HG02623 (cell line): ENCODE data around the gene CTNNA2.
"Not testable (repeated sequence)": the region's sequence is repeated elsewhere in the genome, so short reads cannot be mapped to it uniquely, and the experiment has no call there.

Experiments
- ATAC-seq: cut with Tn5 transposase; IDR thresholded peaks from one replicate; pipeline ENCODE4 v1.9.1; 2021; ENCODE audit warnings: moderate library complexity; ENCODE audit not compliant: unreplicated experiment

Gene CTNNA2

DNA sequence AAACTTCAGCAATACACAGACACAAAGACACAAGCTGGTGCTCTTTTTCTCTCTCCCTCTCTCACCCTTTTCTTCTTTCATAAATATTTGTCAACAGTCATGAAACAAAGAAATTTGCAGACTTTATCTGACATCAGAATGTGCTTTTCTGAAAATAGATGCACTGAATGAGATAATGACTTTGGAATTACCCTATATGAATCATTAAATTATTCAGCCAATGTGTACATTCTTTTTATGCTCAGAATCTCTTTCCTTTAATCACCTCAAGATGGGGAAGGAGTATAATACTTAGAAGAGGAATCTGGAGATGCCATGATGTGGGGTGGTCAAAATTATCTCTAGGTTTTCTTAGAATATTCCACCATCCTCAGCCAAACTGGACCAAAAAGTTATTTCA lies 501.8 kb downstream of the CTNNA2 start:
- ATAC-seq = no peak

DNA sequence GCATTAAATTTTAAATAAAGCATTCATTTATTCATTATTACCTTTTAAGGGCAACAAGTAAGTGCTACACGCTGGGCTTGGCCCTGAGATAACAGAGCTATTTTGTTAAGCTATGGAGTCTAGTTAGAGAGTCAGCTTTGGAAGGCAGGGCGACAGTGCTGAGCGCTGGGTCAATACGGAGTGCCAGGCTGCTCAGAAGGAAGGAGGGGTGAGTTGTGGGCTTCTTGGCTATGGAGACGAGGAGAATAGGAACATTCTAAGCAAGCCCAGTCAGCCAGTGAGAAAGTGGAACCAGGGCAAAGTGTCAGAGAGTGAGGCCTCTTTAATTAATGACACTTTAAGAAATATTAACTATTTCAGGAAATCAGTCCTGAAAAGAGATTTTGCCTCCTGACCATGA lies 503.3 kb downstream of the CTNNA2 start:
- ATAC-seq = no peak

GRCh38 chr2:80019571-80020460 lies 507.0 kb downstream of the CTNNA2 start:
- no peak for ATAC-seq

GRCh38 chr2:80022018-80022417 lies 509.2 kb downstream of the CTNNA2 start:
- ATAC-seq = no peak

- ATAC-seq = no peak
Observed at GRCh38 chr2:80026040-80026729, 513.3 kb downstream of the CTNNA2 start.

GRCh38 chr2:80028051-80028450 lies 515.2 kb downstream of the CTNNA2 start:
- ATAC-seq = no peak

- no peak for ATAC-seq
Observed at GRCh38 chr2:80028584-80028983, 515.7 kb downstream of the CTNNA2 start.

DNA sequence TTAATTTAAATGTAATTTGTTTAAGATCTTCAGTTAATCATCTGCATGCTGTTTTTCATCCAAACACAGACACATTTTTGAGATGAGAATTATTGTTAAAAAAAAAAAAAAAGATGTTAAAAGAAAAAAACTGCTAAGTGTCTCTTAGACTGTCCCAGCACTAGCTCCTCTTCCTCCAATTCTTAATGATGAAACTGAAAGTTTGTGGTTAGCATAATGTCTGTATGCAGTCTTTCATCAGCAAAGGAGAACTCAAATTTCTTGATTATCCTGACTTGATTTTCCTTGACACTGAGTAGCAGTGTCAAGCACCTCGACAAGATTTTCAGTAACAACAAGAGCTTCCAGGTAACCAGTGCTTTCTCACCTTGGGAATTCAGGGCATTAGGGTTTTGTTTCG lies 517.3 kb downstream of the CTNNA2 start:
- ATAC-seq = no peak

- ATAC-seq = not testable (repeated sequence)
Observed at GRCh38 chr2:80032684-80033083, 519.8 kb downstream of the CTNNA2 start.

GRCh38 chr2:80035749-80036285 lies 523.0 kb downstream of the CTNNA2 start:
- no peak for ATAC-seq

GRCh38 chr2:80037310-80037709 lies 524.5 kb downstream of the CTNNA2 start:
- no peak for ATAC-seq

GRCh38 chr2:80040226-80040625 lies 527.4 kb downstream of the CTNNA2 start:
- ATAC-seq = no peak

DNA sequence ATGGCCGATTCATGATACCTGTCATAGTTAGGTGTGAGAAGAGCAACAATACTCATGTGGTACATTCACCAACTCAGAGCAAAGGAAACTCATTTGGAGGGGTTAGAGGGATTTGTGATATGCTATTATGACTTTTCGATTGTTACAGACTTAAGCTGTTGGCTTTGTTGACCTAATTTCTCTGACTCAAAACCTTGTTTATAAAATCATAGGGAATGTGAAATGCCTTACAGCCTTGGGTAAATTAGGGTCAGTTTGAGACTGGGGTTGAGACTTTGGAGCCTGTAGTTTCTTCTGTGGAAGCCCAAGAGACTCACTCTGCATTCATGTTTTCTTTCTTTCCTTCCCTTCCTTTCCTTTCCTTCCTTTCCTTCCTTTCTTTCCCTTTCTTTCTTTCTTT lies 529.8 kb downstream of the CTNNA2 start:
- no peak for ATAC-seq

DNA sequence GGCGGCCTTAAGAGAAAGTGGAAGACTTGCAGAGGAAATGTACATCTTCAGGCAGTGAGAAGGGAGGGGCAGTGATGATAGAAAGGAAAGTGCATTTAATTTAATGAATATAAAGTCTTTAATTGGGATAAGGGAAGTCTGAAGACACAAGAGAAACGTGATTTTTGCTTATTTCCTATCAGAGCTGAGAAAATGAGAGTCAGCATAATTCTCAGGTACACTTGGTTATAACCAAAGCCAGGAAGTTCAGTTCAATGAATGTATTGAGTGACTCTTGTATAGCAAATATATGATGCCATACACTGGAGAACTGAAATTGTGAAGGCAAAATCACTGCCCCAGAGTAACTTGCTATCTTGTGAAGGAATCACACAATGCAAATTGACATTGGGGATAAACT lies 535.4 kb downstream of the CTNNA2 start:
- ATAC-seq = no peak

- no peak for ATAC-seq
Observed at GRCh38 chr2:80050246-80050645, 537.4 kb downstream of the CTNNA2 start.

DNA sequence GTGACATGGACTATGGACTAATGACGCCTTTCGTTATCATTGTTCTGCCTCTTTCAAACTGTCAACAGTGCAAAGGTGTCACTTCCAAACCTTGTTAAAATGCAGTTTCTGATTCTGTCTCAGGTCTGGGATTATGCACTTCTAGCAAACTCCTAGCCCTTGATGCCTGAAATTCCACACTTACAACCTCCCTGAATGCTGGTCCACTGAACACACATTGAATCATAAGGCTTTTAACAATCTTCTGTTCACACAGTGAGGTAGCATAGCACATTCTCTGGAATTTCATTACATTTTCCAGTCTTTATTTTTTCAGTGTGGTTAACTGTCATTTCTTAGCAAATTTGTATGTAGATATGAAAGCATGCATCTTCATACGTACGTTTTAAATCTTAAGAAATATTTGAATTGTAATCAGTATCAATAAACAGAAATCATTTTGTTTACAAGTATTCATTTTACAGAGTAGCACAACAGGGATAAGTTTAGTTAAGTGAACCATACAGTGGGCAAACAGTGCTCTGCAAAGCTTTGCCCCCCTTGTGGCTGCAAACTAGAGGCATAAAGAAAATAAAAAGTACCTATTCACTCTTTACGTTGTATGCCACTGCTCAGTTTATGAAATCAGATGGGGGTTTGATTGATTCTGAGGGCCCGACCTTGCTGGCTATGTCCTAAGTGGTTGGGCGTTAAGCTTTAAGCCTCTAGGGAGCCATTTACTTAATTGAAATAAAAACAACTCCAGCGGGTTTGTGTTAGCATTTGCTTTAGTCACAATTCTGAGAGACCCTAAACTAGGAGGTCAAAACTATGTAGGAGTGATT lies 540.9 kb downstream of the CTNNA2 start:
- no peak for ATAC-seq

DNA sequence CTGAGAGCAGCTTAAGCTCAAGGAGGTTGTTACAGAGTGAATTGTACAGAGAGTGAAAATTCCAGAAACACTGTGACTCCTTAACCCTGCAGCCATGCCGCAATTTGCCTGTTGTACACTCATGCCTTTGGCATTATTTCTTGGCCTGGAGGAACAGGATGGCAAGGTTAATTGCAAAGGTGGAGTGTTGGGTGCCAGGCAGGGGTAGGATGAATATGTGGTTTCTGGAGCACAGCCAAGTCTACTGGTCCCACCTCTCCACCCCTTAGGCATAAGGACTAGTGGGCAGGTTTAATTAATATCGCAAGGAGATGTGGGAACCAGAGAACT lies 541.5 kb downstream of the CTNNA2 start:
- ATAC-seq = no peak

- ATAC-seq = no peak
Observed at GRCh38 chr2:80057956-80058355, 545.1 kb downstream of the CTNNA2 start.

- no peak for ATAC-seq
Observed at GRCh38 chr2:80058562-80058961, 545.7 kb downstream of the CTNNA2 start.

- ATAC-seq = no peak
Observed at GRCh38 chr2:80059447-80059846, 546.6 kb downstream of the CTNNA2 start.

DNA sequence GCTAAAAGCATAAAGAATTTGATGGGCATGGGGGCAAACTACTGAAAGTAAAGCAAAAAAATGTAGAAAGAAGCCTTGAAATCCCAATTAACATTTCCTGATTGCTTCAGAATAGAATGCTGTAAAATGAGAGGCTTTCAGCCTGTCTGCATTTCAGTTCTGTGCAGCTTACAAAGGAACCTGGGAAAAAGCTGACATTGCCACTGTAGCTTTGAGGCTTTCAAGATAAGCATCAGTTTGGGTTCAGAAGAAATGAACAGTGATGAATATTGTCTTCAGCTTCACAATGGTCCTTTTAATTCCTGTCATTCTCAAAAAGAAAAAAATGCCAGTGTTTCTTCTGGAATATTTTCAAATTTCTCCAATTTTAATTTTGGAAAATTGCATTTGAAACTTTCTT lies 549.0 kb downstream of the CTNNA2 start:
- ATAC-seq = no peak
